Activated naive CD4-positive, alpha-beta T cell treated with anti-CD3 and anti-CD28 coated beads for 36 hours (primary cell): ENCODE results near the gene SUFU. TPM values are rescaled to one million over a fixed set of nuclear protein-coding genes. Genes with fewer than 3 reads are reported as not detected.
A peak's percentile ranks its signal among the peaks of the same experiment; 100 is the strongest.

Source experiments
- CTCF ChIA-PET: fragments of 350-600 bp; sonication (Branson Sonifier 250); formaldehyde crosslinking; loops from one replicate; lab custom pipeline; 2021; ENCODE audit warnings: antibody characterized with exemption; lab: Charles Lee
- DNase-seq: peaks from one replicate; pipeline ENCODE4 v3.0.0-alpha.2; 2020
- H3K27ac Mint-ChIP-seq: one replicate; pipeline ENCODE4 v1.8.0; 2021; ENCODE audit warnings: mild to moderate bottlenecking, mixed read lengths
- H3K27me3 Mint-ChIP-seq: one replicate; pipeline ENCODE4 v1.8.0; 2021; ENCODE audit warnings: low read depth, mixed read lengths
- H3K36me3 Mint-ChIP-seq: one replicate; pipeline ENCODE4 v1.8.0; 2021; ENCODE audit warnings: low read depth, mixed read lengths
- H3K4me1 Mint-ChIP-seq: one replicate; pipeline ENCODE4 v1.8.0; 2021; ENCODE audit warnings: low read depth, mixed read lengths
- H3K4me3 Mint-ChIP-seq: one replicate; pipeline ENCODE4 v1.8.0; 2021; ENCODE audit warnings: mild to moderate bottlenecking, moderate library complexity, mixed read lengths
- H3K9me3 Mint-ChIP-seq: one replicate; pipeline ENCODE4 v1.8.0; 2021; ENCODE audit warnings: mixed read lengths
- intact Hi-C: fragments of 100-400 bp; cut with micrococcal nuclease; formaldehyde crosslinking; loops from one replicate; pipeline ENCODE4 v1.15.1; 2023
- total RNA-seq, 2 experiments: library from RNA; stranded (reverse); gene quantifications; one replicate each; pipeline ENCODE4 v1.2.3, GENCODE V29; 2021

SUFU gene
- total RNA-seq, 2 experiments from 2014 or later, result 6.6 to 7.1 TPM

DNA sequence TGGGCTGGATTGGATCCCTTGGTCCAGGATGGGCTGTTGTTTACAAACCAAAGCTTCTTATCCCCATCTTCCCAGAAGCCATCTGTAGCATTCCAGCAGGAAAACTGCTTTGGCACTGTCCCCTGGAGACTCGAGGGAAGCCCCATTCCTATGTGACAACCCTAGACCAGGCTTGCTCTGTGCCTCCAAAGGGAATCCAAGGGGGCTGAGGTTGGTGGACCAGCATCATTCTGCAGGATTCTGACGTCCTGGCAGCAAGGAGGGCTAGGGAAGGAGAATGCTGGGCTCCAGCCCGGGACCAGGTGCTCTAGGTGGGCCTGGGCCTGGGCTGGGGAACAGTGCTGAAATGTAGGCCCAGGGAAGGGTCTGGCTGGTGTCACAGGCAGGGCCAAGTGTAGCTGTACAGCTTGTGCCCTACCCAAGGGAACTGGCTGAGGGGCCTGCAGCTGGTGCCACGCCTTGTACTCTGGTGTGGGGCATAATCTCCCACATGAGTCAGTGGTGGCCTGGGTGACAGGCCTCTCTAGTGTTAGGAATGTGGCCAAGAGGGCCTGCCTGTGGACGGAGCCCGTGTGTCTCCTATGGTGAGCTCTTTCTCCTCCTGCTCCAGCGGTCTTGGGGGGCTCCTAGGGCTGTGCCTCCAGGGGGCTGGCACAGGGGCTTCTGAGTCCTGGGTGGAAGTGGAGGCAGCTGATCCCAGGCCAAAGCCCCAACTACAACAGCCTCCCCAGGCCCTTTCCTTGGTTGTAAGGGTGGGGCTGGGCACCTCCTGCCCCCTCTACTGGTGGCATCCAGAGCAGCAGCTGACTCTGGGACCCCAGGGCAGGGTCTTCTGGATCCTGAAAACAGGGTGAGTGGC, 165.7 kb downstream of the SUFU start:
- no peak overlapping the region for H3K27ac Mint-ChIP-seq
- no peaks in the 10 kb centered on the region for H3K36me3 Mint-ChIP-seq
- intact Hi-C loops, result loop anchor here (2.0 kb wide), 1 partner anchor 57 kb away; no protein-coding TSS in a partner anchor
- CTCF ChIA-PET, result interaction anchor here (1.1 to 3.4 kb wide), 6 partner anchors 10 to 44 kb away, joined by 3 to 13 read pairs (median 4); partner anchors contain the start of genes ARL3 and TRIM8
- H3K4me3 Mint-ChIP-seq, result no peak overlapping the region
- H3K9me3 Mint-ChIP-seq, result no peaks in the 10 kb centered on the region
- H3K27me3 Mint-ChIP-seq, result no peaks in the 10 kb centered on the region
- no peak for DNase-seq
- peaks cover 24% of the 10 kb centered on the region for H3K4me1 Mint-ChIP-seq

DNA sequence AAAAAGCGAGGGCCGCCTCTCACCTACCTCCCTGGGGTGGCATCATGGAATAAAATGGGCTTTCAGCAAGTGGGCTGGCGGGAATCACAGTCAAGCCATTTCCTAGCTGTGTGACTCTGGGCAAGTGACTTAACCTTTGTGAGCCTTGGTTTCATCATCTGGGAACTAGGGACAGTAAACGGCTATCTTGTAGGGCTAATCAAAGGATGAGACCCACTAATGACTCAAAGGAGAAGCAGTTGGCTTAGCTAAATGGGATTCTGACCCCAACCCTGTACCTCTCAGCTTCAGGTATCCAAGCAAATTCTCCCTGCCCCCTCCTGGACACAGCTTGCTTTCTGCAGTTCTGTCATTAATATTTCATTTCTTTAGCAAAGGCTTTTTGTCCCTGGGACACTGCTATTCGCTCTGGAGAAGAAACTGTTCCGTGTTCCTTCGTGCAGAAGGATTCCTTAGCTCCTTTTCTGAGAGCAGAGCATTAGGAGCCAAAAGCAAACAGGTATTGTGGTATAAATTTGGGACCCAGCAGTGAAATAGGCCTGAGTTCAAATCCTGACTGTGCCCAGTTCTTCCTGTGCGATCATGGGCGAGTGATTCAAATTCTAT, 166.4 kb downstream of the SUFU start:
- H3K27me3 Mint-ChIP-seq, result no peaks in the 10 kb centered on the region
- DNase-seq, result no peak
- H3K4me3 Mint-ChIP-seq, result no peak overlapping the region
- H3K36me3 Mint-ChIP-seq, result no peaks in the 10 kb centered on the region
- H3K27ac Mint-ChIP-seq, result no peak overlapping the region
- H3K9me3 Mint-ChIP-seq, result no peaks in the 10 kb centered on the region
- H3K4me1 Mint-ChIP-seq, result peaks cover 32% of the 10 kb centered on the region
- intact Hi-C loops, result loop anchor here (2.0 kb wide), 1 partner anchor 57 kb away; no protein-coding TSS in a partner anchor
- CTCF ChIA-PET, result interaction anchor here (0.6 to 3.4 kb wide), 6 partner anchors 10 to 403 kb away, joined by 3 to 13 read pairs (median 4); partner anchors contain the start of genes ARL3 and TRIM8

DNA sequence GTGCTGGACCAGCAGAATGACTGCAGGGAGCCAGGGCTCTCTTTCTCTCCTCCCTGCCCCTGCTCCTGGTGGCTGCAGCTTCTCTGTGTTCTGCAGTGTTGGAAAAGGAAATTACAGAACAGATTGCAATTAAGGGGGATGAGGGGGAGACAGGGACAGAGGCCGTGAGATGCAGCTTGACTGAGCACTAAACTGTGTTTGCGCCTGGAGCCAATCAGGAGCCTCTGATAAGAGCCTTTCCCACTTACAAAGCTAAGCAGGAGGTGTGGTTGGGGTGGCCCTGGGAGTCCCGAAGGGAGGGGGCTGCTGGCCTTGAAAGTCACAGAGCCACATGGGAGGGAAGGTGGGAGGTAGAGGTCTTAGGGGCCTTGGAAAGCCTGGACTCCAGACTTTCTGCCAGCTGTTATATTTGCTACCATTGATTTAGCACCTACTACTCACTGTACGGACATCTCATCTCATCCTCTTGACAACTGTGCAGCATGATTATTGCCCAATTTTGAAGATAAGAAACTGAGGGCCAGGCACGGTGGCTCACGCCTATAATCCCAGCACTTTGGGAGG, 167.2 kb downstream of the SUFU start:
- no peak for DNase-seq
- CTCF ChIA-PET, result interaction anchor here (0.6 to 3.4 kb wide), 4 partner anchors 11 to 404 kb away, joined by 3 to 13 read pairs (median 4); partner anchors contain the start of gene ARL3
- no peaks in the 10 kb centered on the region for H3K27me3 Mint-ChIP-seq
- H3K9me3 Mint-ChIP-seq, result no peaks in the 10 kb centered on the region
- no peak overlapping the region for H3K27ac Mint-ChIP-seq
- H3K36me3 Mint-ChIP-seq, result no peaks in the 10 kb centered on the region
- H3K4me3 Mint-ChIP-seq, result no peak overlapping the region
- intact Hi-C loops, result loop anchor here (2.0 kb wide), 1 partner anchor 58 kb away; no protein-coding TSS in a partner anchor
- H3K4me1 Mint-ChIP-seq, result peaks cover 39% of the 10 kb centered on the region

DNA sequence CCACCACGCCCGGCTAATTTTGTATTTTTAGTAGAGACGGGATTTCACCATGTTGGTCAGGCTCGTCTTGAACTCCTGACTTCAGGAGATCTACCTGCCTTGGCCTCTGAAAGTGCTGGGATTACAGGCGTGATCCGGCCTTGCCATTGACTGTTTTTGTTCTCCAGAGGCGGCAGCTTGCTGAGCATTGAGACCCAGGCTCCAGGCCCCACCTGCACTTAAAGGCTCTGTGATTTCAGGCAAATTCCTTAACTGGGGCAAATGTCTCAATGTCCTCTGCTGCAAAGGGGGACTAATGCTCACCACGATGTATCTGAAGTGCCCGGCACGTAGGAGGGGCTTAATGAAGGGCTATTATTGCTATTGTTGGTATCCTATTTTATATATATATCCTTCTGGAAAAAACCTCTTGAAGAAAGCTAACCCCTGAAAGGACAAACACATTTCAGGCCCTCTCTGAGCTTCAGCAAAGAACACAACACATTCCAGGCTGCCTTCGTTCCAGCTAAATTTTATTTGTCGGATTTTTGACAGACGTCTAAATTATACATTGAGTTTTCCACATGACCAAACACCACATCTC, 169.6 kb downstream of the SUFU start:
- Mint-ChIP-seq H3K36me3 (no peaks in the 10 kb centered on the region), H3K27me3 (no peaks in the 10 kb centered on the region), H3K9me3 (no peaks in the 10 kb centered on the region), H3K27ac (no peak overlapping the region), H3K4me1 (peaks cover 37% of the 10 kb centered on the region), H3K4me3 (peak overlapping the region; percentile 81)
- intact Hi-C loops, result no loop called here
- CTCF ChIA-PET, result interaction anchor here (1.2 to 5.7 kb wide), 6 partner anchors 9 to 169 kb away, joined by 3 to 38 read pairs (median 6); partner anchors contain the start of genes ARL3, SFXN2 and SUFU
- no peak for DNase-seq

DNA sequence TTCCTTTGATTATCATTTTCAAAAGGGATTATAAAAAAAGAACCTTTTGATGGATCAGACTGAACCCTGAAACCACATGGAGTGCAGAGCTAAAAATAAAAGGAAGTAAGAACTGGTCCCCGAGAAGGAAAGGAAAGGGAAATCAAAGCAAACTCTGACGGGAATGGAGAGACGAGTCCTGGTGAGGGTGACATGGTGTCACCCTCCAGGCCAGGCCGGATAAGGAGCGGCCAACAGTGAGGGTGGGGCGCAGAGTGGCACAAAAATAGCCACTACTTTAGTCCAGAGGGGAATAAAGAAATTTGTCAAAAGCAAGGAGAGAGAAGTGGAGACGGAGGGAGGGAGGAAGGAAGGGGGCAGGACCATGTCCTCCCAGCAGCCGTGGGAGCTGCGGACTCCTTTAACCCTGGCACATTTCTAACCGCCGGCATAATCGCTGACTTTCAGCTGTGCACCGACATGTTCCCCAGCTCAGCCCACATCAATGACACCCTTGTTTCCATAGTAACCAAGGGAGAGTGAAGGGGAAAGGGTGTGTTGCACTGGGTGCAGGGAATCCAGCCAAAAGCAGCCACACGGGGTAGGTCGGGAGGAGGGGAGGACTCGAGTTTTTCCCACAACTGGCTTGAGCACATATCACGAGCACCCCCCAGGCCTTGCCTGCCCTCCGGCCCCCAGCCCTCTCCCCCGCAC, 170.2 kb downstream of the SUFU start:
- peak overlapping the region; percentile 64 for H3K27ac Mint-ChIP-seq
- peaks cover 35% of the 10 kb centered on the region for H3K4me1 Mint-ChIP-seq
- intact Hi-C loops, result loop anchor here (1.0 to 2.0 kb wide), 4 partner anchors 13 to 171 kb away; partner anchors contain the start of genes ARL3, SFXN2 and SUFU
- peak overlapping the region; percentile 81 for H3K4me3 Mint-ChIP-seq
- no peaks in the 10 kb centered on the region for H3K9me3 Mint-ChIP-seq
- no peaks in the 10 kb centered on the region for H3K27me3 Mint-ChIP-seq
- CTCF ChIA-PET, result interaction anchor here (1.2 to 5.7 kb wide), 6 partner anchors 10 to 169 kb away, joined by 3 to 38 read pairs (median 6); partner anchors contain the start of genes ARL3, SFXN2 and SUFU
- no peaks in the 10 kb centered on the region for H3K36me3 Mint-ChIP-seq
- DNase-seq, result peak; percentile 80

DNA sequence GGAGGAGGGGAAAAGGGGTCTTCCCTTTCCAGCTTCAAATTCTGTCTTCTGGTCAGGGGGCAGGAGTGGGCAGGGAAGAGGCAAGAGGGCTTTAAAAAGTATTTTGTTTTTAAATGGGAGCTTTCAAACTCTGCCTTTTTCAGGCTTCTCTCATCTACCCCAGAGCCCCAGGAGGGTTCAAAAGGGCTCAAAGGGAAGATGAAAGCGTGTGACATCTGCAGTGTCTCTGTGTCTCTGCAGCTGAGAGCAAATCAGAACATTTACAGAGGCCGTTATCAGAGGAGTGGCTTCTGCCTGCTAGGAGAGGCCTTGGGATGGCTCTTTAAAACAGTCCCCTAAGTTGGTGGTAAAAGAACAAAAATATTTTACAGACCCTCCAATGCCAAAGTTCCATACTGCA, 170.8 kb downstream of the SUFU start:
- intact Hi-C loops, result loop anchor here (1.0 to 2.0 kb wide), 4 partner anchors 14 to 171 kb away; partner anchors contain the start of genes ARL3, SFXN2 and SUFU
- no peaks in the 10 kb centered on the region for H3K36me3 Mint-ChIP-seq
- H3K27me3 Mint-ChIP-seq, result no peaks in the 10 kb centered on the region
- no peak for DNase-seq
- no peak overlapping the region for H3K4me3 Mint-ChIP-seq
- H3K4me1 Mint-ChIP-seq, result peaks cover 35% of the 10 kb centered on the region
- H3K27ac Mint-ChIP-seq, result no peak overlapping the region
- CTCF ChIA-PET, result interaction anchor here (1.2 to 5.7 kb wide), 7 partner anchors 11 to 444 kb away, joined by 3 to 38 read pairs (median 6); partner anchors contain the start of genes ARL3 and SFXN2
- no peaks in the 10 kb centered on the region for H3K9me3 Mint-ChIP-seq

DNA sequence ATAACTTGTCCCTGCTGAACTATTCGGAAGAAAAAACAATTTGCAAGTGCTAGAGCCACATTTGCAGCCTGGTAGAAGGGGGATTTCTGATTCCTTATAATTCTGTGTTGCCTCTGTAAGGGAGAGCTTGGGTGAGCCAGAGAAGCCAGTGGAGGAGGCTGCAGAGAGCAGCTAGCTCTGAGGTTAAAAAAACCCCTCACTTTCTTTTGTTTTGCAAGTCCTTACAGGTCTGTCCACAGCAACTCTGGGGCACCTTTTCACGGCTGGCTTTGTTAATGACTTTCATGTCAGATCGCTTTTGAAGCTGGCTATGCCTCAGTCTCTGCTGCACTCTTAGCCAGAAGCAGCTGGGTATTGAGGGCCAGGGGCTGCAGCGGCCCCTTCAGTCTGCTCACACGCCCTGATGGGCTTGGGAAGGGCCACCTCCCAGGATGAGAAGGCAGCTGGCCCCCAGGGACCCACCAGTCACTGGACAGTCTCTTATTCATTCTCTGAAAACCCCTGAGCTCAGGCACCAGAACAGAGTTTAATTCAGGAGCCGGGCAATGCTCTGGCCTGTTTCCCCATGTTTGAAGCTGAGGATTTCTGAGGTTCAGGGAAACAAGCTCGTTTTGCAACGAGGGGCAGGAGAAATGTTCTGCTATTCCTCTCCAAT, 171.4 kb downstream of the SUFU start:
- Mint-ChIP-seq H3K9me3 (no peaks in the 10 kb centered on the region), H3K4me3 (no peak overlapping the region), H3K27me3 (no peaks in the 10 kb centered on the region), H3K27ac (no peak overlapping the region), H3K4me1 (peaks cover 35% of the 10 kb centered on the region), H3K36me3 (no peaks in the 10 kb centered on the region)
- intact Hi-C loops, result loop anchor here (2.0 kb wide), 2 partner anchors 14 to 40 kb away; partner anchors contain the start of genes ARL3 and SFXN2
- CTCF ChIA-PET, result interaction anchor here (1.2 to 5.7 kb wide), 8 partner anchors 9 to 445 kb away, joined by 3 to 38 read pairs (median 6); partner anchors contain the start of genes ARL3 and SFXN2
- peak; percentile 33 for DNase-seq

DNA sequence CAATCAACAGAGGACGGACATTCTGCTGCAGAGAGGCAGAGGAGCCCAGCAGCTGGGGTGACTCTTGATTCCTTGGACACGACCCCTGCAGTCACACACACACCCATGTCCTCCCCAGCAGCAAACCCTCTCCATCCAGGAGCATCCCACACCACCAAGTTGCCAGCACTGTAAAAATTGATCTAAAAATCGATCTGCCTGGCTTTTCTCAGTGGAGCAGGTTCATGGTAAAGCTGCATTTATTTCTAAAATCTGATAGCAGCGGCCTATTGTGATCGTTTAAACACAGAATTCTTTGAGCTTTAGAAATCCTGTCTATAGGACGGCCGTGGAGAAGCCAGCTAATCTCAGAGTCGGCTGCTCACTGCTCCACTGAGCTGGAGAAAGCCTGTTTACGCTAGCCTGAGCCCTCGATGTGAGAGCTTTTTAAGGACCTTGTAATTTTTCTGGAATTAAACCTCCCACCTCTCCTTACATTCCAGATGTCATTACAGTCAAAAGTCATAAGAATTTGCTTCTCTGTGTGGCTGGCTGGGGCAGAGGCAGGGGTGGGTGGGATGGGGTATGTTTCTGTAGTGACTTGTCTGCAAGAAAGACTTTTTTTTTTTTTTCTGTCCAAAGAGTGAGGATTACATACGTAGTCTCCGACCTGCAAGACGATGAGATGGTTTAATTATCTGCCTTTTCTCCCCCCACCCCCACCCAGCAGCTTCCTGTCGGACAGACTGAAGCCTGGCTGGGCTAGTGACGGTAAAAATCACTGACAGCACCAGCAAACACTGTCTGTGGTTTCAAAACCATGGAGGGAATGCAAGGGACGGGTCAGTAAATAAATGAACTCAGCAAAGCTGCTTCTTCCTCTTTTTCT, 172.1 kb downstream of the SUFU start:
- H3K4me1 Mint-ChIP-seq, result peaks cover 35% of the 10 kb centered on the region
- no peak overlapping the region for H3K4me3 Mint-ChIP-seq
- H3K27ac Mint-ChIP-seq, result no peak overlapping the region
- intact Hi-C loops, result loop anchor here (2.0 kb wide), 2 partner anchors 15 to 39 kb away; partner anchors contain the start of genes ARL3 and SFXN2
- no peaks in the 10 kb centered on the region for H3K27me3 Mint-ChIP-seq
- CTCF ChIA-PET, result interaction anchor here (0.6 to 5.7 kb wide), 9 partner anchors 10 to 445 kb away, joined by 3 to 38 read pairs (median 6); partner anchors contain the start of genes ARL3 and SFXN2
- H3K36me3 Mint-ChIP-seq, result no peaks in the 10 kb centered on the region
- no peaks in the 10 kb centered on the region for H3K9me3 Mint-ChIP-seq
- DNase-seq, result no peak

DNA sequence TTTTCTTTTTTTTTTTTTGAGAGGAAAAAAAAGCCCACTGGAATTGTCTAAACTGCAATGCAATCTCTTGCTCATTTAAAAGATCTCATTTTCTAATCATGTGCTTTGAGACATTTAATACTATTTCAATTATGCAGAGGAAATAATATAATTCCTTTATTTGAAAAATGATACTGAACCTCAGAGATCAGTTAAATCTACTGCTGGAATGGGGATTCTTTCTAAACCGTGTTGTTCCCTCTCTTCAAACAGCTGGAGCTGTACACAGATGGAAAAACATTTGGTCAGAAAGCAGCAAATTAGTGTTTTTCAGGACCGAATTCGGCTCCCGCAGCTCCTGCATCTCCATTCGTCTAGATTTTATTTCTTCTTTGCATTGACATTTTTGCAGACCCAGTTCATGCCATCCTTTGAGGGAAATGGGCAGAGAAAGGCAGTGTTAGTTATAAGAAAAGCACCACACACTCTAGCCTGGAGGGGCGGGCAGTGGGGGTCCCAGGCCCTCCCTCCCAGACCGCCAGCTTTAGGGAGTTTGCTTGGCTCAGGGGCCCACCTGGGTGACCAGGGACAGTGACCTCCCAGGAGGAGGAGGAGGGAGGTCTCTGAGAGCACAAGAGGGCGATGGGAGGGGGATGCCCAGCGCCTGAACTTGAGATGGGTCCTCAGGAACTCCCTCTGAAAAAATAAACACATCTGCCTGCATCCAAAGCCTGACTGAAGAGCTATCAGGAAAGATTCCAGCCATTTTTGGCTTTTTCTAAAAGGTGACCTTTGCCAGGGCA, 173.0 kb downstream of the SUFU start:
- Mint-ChIP-seq H3K27ac (no peak overlapping the region), H3K9me3 (no peaks in the 10 kb centered on the region), H3K27me3 (no peaks in the 10 kb centered on the region), H3K4me1 (peaks cover 40% of the 10 kb centered on the region), H3K36me3 (no peaks in the 10 kb centered on the region), H3K4me3 (no peak overlapping the region)
- DNase-seq, result no peak
- CTCF ChIA-PET, result interaction anchor here (0.6 to 5.7 kb wide), 7 partner anchors 10 to 190 kb away, joined by 3 to 38 read pairs (median 4); partner anchors contain the start of genes ARL3 and SFXN2
- intact Hi-C loops, result no loop called here
